HUDEP-2 (cell line): ENCODE measurements around the gene ZNF709.
A peak's percentile ranks its signal among the peaks of the same experiment; 100 is the strongest.
"Not testable (repeated sequence)": the region's sequence is repeated elsewhere in the genome, so short reads cannot be mapped to it uniquely, and the experiment has no call there.

Experiments
- DNase-seq, 76 experiments: peaks; one replicate each; lab custom pipeline; 2025; ENCODE audit not compliant: unreplicated experiment in 76 of 76; lab: John Stamatoyannopoulos, UW

ZNF709 gene

DNA sequence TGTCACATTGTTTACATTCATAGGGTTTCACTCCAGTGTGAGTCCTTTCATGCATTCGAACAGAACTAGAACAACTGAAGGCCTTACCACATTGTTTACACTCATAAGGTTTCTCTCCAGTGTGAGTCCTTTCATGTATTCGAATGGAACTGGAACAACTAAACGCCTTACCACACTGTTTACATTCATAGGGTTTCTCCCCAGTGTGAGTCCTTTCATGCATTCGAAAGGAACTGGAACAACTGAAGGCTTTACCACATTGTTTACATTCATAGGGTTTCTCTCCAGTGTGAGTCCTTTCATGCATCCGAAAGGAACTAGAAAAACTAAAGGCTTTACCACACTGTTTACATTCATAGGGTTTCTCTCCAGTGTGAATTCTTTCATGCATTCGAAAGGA is 20.5 kb downstream of the ZNF709 start:
- DNase-seq = not testable (repeated sequence)

DNA sequence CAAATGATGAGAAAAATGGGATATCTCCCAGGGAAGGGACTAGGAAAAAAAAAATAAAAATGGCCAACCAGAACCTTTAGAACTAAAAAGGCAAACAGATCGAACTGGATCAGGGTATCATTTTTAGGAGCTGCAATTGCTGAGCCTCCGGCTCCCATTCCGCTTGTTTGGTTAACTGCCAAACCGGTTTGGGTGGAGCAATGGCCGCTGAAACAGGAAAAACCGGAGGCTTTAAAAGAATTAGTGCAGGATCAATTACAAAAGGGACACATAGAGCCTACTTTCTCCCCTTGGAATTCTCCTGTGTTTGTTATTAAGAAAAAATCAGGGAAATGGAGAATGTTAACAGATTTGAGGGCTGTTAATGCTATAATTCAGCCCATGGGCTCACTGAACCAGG is 31.1 kb downstream of the ZNF709 start:
- no peak for DNase-seq

DNA sequence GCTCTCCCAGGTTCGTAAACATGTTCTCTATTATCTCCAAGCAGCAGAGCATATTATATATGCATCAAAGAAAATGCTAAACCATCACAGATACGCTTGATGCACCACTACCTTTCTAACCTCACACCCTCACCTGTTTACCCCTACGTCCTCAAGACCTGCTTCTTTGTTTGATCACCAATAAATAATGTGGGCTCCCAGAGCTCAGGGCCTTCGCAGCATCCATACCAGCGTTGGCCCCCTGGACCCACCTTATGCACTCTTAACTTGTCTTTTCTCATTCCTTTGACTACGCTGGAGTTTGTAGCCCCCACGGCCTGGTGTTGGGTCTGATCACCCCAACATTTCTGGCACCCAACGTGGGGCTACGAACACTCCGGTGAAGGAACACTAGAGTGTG is 33.8 kb downstream of the ZNF709 start:
- DNase-seq = no peak

GRCh38 chr19:12448808-12449207 is 35.8 kb downstream of the ZNF709 start:
- DNase-seq = no peak

- DNase-seq = peak in 75 of 76 experiments; percentile 43 to 99 (median 92)
These were observed 43.9 kb downstream of the ZNF709 start, which contains the start of gene ZNF443 for GRCh38 chr19:12440541-12441316. TSS of gene ZNF443 (minus strand) at chr19:12441021. CDS start at chr19:12440914, 107 bp downstream.

- peak in 4 of 76 experiments; percentile 5 to 34 (median 8) for DNase-seq
These were observed 44.7 kb downstream of the ZNF709 start for GRCh38 chr19:12439686-12440540.

- DNase-seq = not testable (repeated sequence)
These were observed 53.8 kb downstream of the ZNF709 start for GRCh38 chr19:12430726-12431299.

DNA sequence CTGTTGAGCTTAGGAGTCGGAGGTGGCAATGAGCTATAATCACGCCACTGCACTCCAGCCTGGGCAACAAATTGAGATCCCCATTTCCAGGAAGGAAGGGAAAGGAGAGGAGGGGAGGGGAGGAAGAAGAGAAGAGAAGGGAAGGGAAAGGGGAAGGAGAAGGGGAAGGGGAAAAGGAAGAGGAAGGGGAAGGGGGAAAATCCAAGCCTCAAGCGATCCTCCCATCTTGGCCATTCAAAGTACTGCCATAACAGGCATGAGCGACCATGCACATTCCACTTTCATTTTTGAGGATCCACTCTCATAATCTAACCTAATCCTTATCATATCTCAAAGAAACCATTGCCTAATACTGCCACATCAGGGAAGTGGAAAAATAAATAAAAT is 58.7 kb downstream of the ZNF709 start:
- no peak for DNase-seq

DNA sequence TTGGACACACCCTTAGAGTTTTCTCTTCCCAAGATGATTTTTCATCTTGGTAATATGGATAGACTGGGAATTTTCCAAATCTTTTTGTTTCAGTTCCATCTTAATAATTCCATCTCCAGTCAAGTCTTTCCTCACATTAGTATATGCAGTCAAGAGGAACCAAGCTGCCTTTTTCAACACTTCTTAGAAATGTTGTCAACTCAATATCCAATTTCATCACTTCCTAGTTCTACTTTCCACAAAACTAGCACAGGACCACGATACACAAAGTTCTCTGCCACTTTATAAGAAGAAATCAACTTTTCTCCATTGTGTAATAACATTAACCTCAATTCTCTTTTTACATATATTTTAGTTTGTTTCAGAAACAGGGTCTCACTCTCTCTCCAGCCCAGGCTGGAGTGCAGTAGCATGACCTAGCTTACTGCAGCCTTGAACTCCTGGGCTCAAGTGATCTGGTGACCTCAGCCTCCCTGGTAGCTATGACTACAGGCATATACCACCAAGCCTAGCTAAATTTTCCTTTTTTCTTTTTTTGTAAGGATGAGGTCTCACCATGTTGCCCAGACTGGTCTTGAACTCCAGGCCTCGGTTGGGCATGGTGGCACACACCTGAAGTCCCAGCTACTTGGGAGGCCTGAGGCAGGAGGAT is 59.3 kb downstream of the ZNF709 start:
- DNase-seq = no peak

- not testable (repeated sequence) for DNase-seq
These were observed 67.3 kb downstream of the ZNF709 start for GRCh38 chr19:12417273-12417672.

GRCh38 chr19:12411893-12412292 is 72.7 kb downstream of the ZNF709 start:
- no peak for DNase-seq
